DOHH2 (cell line): Measurements from ENCODE around the gene TMEM114.

ENCODE experiments used
- H3F3A ChIP-seq: fragments of 200-600 bp; sonication (generic), shearing (Covaris generic); 2 replicates; pipeline ENCODE4 v1.6.0; 2016; ENCODE audit warnings: antibody characterized with exemption, mild to moderate bottlenecking; ENCODE audit not compliant: control insufficient read depth, insufficient read depth
- H3K27ac ChIP-seq: fragments of 200-600 bp; sonication (generic); 2 replicates; pipeline ENCODE4 v1.5.1; 2014; ENCODE audit warnings: low read depth, mild to moderate bottlenecking, low read length, moderate library complexity
- H3K27me3 ChIP-seq: fragments of 200-600 bp; sonication (generic); 2 replicates; pipeline ENCODE4 v1.6.1; 2014; ENCODE audit warnings: mild to moderate bottlenecking, low read length, mixed read lengths; ENCODE audit not compliant: control insufficient read depth
- H3K36me3 ChIP-seq: fragments of 200-600 bp; sonication (generic); 2 replicates; pipeline ENCODE4 v1.6.1; 2014; ENCODE audit warnings: mild to moderate bottlenecking, low read length, moderate library complexity, mixed read lengths; ENCODE audit not compliant: control insufficient read depth
- H3K4me1 ChIP-seq: fragments of 200-600 bp; sonication (generic); 2 replicates; pipeline ENCODE4 v1.6.1; 2014; ENCODE audit warnings: mild to moderate bottlenecking, low read length, mixed read lengths; ENCODE audit not compliant: control insufficient read depth
- H3K4me2 ChIP-seq: fragments of 200-600 bp; sonication (generic); 2 replicates; pipeline ENCODE4 v1.6.0; 2014; ENCODE audit warnings: mild to moderate bottlenecking, low read length, moderate library complexity
- H3K4me3 ChIP-seq: fragments of 200-600 bp; sonication (generic); 2 replicates; pipeline ENCODE4 v1.5.1; 2014; ENCODE audit warnings: mild to moderate bottlenecking, low read length, mixed read lengths
- H3K79me2 ChIP-seq: fragments of 200-600 bp; sonication (generic); 2 replicates; pipeline ENCODE4 v1.6.1; 2014; ENCODE audit warnings: mild to moderate bottlenecking, low read length, mixed read lengths; ENCODE audit not compliant: control insufficient read depth
- H3K9me2 ChIP-seq: fragments of 200-600 bp; sonication (generic); replicated peaks from 2 replicates; pipeline ENCODE4 v1.6.1; 2014; ENCODE audit warnings: mild to moderate bottlenecking, low read length, mixed read lengths; ENCODE audit not compliant: control insufficient read depth
- H3K9me3 ChIP-seq: fragments of 200-600 bp; sonication (generic); 2 replicates; pipeline ENCODE4 v1.6.1; 2014; ENCODE audit warnings: antibody characterized with exemption, low read length, mixed read lengths; ENCODE audit not compliant: control insufficient read depth, insufficient read depth
- H4K20me1 ChIP-seq: fragments of 200-600 bp; sonication (generic); 2 replicates; pipeline ENCODE4 v1.6.0; 2014; ENCODE audit warnings: low read depth, mild to moderate bottlenecking, antibody characterized with exemption, low read length, moderate library complexity; ENCODE audit not compliant: control insufficient read depth, insufficient read depth
- CTCF ChIP-seq: fragments of 200-600 bp; sonication (generic); IDR thresholded peaks from one replicate; pipeline ENCODE4 v1.5.1; 2014; ENCODE audit warnings: antibody characterized with exemption, mild to moderate bottlenecking, low read depth, low read length; ENCODE audit not compliant: poor library complexity, severe bottlenecking
- EZH2phosphoT487 ChIP-seq: fragments of 200-600 bp; sonication (generic); IDR thresholded peaks from 2 replicates; pipeline ENCODE4 v1.6.1; 2017; ENCODE audit warnings: borderline replicate concordance, mild to moderate bottlenecking, antibody characterized with exemption, low read length, moderate library complexity, mixed read lengths

Gene TMEM114

DNA sequence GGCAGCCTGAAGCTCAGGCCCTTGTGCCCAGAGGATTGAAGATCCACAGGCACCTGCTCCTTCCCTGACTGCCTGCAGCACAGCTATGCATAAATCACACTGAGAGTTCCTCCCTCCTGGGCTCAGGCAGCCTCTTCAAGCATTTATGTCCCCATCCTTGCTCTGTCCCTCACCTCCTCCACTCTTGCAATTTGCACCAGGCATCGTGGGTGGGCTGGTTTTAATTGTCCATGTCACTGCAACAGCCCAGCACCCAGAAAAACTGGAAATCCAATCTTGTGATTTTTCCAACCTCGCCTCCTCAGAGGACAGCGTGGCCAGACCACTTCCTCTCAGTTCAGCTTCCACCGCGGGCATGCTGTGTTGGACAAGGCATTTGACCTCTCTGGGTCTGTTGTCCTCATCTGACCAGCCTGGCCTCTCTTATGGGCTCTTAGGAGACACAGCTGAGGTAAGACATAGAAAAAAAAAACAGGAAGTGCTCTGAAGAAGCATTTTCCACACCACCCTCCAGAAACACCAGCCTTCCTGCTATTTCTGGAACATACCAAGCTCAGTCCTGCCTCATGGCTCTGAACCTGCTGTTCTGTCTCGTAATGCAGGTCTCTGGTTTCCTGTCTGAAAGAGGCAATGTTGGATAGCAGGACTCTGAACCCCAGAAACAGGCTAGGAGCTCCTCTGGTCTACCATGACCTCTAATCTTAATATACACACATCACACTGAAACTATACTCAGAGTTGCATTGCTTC lies 8.3 kb downstream of the TMEM114 start:
- H3K4me1 ChIP-seq: no peaks in the 10 kb centered on the region
- H3K9me3 ChIP-seq: no peaks in the 10 kb centered on the region
- 0 out of 2 replicates have a peak, but pooled peaks cover 7% of the 10 kb centered on the region for H3K27me3 ChIP-seq
- H3K4me3 ChIP-seq: no peak overlapping the region
- no peaks in the 10 kb centered on the region for H3F3A ChIP-seq
- no peaks in the 10 kb centered on the region for H4K20me1 ChIP-seq
- no peak for TF ChIP-seq CTCF
- no peak for TF ChIP-seq EZH2phosphoT487
- H3K36me3 ChIP-seq: no peaks in the 10 kb centered on the region
- H3K27ac ChIP-seq: no peak overlapping the region
- no peaks in the 10 kb centered on the region for H3K79me2 ChIP-seq
- no peaks in the 10 kb centered on the region for H3K9me2 ChIP-seq
- no peak overlapping the region for H3K4me2 ChIP-seq

DNA sequence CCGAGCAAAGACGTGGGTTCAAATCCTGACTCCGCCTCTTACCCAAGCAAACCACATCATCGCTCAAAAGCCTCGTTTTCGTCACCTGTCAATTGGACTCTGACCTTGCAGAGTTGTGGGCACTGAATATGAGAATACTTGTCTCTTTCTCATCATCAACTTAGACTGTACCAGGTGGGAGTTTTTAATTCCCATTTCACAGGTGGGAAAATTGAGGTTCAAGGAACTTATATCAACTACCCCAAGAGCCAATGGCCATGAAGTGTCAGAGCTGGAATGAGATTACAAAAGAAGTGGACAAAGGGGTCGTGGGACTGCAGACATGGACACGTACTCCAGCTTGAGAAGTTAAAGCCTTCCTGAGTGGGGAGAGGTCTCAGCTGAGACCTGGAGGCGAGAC lies 10.8 kb downstream of the TMEM114 start:
- H3K27me3 ChIP-seq: peaks cover 10% of the 10 kb centered on the region; the same call in 1 of the 2 replicates
- TF ChIP-seq CTCF (no peak), EZH2phosphoT487 (no peak)
- H4K20me1 ChIP-seq: no peaks in the 10 kb centered on the region
- H3K9me3 ChIP-seq: no peaks in the 10 kb centered on the region
- no peaks in the 10 kb centered on the region for H3K79me2 ChIP-seq
- no peaks in the 10 kb centered on the region for H3K9me2 ChIP-seq
- H3F3A ChIP-seq: no peaks in the 10 kb centered on the region
- H3K36me3 ChIP-seq: no peaks in the 10 kb centered on the region
- no peaks in the 10 kb centered on the region for H3K4me1 ChIP-seq
- no peak overlapping the region for H3K4me2 ChIP-seq
- no peak overlapping the region for H3K4me3 ChIP-seq
- no peak overlapping the region for H3K27ac ChIP-seq

DNA sequence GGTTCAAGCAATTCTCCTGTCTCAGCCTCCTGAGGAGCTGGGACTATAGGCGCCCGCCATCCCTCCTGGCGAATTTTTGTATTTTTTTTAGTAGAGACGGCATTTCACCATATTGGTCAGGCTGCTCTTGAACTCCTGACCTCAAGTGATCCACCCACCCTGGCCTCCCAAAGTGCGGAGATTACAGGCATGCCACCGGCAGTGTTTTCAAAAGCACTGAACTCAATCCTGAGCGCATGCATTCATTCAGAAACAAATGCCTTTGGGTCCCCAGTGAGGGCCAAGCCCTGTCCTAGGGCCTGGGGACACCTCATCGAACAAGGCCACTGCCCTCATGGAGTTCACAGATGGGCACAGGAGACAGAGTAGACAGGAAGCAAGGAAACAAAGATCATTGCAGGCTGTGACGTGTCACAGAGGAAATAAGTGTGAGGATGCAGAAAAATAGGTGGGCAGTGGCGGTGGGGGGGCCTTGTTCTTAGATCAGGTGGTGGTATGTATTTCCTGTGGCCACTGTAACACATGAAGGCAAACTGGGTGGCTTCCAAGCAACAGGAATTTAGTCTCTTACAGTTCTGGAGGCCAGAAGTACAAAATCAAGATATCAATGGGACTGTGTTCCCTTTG lies 12.5 kb downstream of the TMEM114 start:
- Histone ChIP-seq H3K27ac (no peak overlapping the region), H3K9me3 (no peaks in the 10 kb centered on the region), H3K27me3 (peaks cover 7% of the 10 kb centered on the region; the same call in 1 of the 2 replicates), H4K20me1 (no peaks in the 10 kb centered on the region), H3K36me3 (no peaks in the 10 kb centered on the region), H3K79me2 (no peaks in the 10 kb centered on the region), H3K9me2 (no peaks in the 10 kb centered on the region), H3K4me3 (no peak overlapping the region), H3K4me1 (no peaks in the 10 kb centered on the region), H3K4me2 (no peak overlapping the region), H3F3A (no peaks in the 10 kb centered on the region)
- TF ChIP-seq CTCF (no peak), EZH2phosphoT487 (no peak)
